AG04449 (cell line): ENCODE measurements around the gene FRMD5.
"Not testable (repeated sequence)": the region's sequence is repeated elsewhere in the genome, so short reads cannot be mapped to it uniquely, and the experiment has no call there.

Experiments
- CTCF ChIA-PET: fragments of 350-600 bp; formaldehyde crosslinking; extraction: SDS; loops from one replicate; lab custom pipeline; 2021; ENCODE audit warnings: antibody characterized with exemption; lab: Yijun Ruan, JAX
- POLR2A ChIA-PET: fragments of 400-600, 350-600 bp; formaldehyde crosslinking; extraction: SDS; loops from one replicate; lab custom pipeline; 2020; ENCODE audit warnings: antibody characterized with exemption, inconsistent platforms; lab: Yijun Ruan, JAX
- DNase-seq: peaks from one replicate; pipeline ENCODE4 v3.0.0-alpha.2; 2010; ENCODE audit warnings: low read depth, low spot score
- H3K4me3 ChIP-seq: 2 replicates; pipeline ENCODE4 v1.5.1; 2011; ENCODE audit warnings: low read depth, mild to moderate bottlenecking, control low read depth, low read length
- CTCF ChIP-seq: IDR thresholded peaks from one replicate; pipeline ENCODE4 v1.5.1; 2011; ENCODE audit warnings: mild to moderate bottlenecking, moderate library complexity, low read length, control low read depth, inconsistent platforms; ENCODE audit not compliant: insufficient read depth; ENCODE audit errors: missing control alignments

Gene FRMD5

GRCh38 chr15:44034933-44035624, 160.0 kb downstream of the FRMD5 start:
- TF ChIP-seq CTCF = no peak
- peak; percentile 24 for DNase-seq
- ChIA-PET CTCF (no interaction called here), POLR2A (no interaction called here)
- H3K4me3 ChIP-seq = no peak overlapping the region

- peak; percentile 10 for DNase-seq
- ChIA-PET CTCF (no interaction called here), POLR2A (no interaction called here)
- H3K4me3 ChIP-seq = no peak overlapping the region
- TF ChIP-seq CTCF = no peak
These were observed 160.7 kb downstream of the FRMD5 start for GRCh38 chr15:44034334-44034733.

DNA sequence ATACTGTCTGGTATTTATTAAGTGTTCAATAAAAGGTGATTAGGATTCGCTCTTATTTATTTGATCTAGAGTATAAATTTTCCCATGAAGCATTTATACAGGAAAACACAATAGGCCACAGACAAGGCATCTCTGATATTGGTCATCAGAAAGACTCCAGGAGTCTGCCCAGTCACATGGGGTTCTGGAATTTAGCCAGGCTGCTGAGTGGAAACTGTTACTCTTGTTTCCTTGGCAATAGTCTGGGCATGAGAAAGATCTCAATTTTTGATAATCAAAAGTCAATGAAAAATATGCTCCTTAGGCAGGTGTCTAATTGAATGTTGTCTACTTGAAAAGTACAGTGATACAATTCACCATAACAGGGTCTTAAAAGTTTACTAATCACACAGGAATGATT, 161.2 kb downstream of the FRMD5 start:
- POLR2A ChIA-PET = no interaction called here
- DNase-seq = no peak
- no peak for TF ChIP-seq CTCF
- CTCF ChIA-PET = interaction anchor here (0.7 to 1.8 kb wide), 2 partner anchors 10 to 33 kb away, joined by 3 to 8 read pairs; no protein-coding TSS in a partner anchor
- H3K4me3 ChIP-seq = no peak overlapping the region

DNA sequence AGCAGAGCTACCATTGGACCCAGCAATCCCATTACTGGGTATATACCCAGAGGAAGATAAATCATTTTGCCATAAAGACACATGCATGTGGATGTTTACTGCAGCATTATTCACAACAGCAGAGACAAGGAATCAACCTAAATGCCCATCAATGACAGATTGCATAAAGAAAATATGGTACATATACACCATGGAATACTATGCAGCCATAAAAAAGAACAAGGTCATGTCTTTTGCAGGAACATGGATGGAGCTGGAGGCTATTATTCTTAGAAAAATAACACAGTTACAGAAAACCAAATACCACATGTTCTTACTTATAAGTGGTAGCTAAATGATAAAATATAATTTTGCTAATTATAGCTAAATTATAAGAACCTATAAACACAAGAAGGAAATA, 162.3 kb downstream of the FRMD5 start:
- H3K4me3 ChIP-seq, DNase-seq, POLR2A ChIA-PET: not testable (repeated sequence)
- CTCF ChIA-PET = interaction anchor here (1.3 to 1.8 kb wide), 2 partner anchors 34 to 128 kb away, joined by 3 to 8 read pairs; no protein-coding TSS in a partner anchor

DNA sequence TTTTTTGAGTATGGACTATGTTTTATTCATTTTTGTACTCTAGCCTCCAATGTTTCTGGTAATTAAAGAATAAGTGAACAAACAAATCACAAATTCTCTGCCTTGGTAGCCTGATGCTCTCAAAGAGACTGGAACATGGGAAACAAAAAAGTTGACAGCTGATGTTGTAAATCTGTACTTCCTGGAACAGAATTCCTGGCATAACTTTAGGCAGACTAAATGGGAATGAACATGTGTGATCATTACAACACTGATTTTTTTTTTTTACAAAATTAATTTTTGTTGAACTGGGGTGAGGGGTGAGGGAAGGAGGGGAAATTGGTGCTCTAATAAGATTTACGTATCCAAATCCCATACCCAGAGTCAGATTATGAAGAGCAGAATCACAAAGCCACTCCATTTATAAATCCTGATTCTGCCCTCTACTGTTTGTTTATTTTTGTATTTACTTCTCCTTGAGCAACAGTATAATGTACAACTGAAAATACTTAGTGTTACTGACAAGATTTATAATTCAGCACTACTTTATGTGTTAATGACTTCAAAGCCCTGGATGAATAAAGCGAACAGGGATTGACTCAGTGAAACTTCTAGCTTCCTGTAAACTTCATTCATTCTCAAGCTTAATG, 165.0 kb downstream of the FRMD5 start:
- POLR2A ChIA-PET = no interaction called here
- no peak for TF ChIP-seq CTCF
- CTCF ChIA-PET = interaction anchor here (0.9 to 1.1 kb wide), 3 partner anchors 8 to 127 kb away, joined by 3 read pairs; no protein-coding TSS in a partner anchor

DNA sequence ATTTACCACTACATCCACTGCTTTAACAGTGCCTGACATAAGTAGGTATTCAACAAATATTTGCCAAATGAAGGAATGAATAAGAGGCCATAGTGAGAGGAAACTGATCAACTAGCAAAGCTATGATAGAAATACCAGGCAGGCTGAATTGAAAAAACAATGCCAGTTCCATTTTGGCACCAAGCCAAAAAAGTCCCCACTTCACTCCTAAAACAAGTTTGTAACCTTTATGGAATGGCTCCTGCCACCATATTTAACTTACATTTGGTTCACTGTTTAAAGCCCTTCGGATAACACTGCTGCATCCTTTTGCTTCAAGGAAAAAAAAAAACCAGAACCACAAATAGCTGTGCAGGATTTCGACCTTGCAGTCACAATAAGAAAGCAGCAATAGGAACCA, 166.1 kb downstream of the FRMD5 start:
- CTCF ChIA-PET = interaction anchor here (0.8 to 0.9 kb wide), 2 partner anchors 37 to 126 kb away, joined by 3 to 4 read pairs; no protein-coding TSS in a partner anchor
- POLR2A ChIA-PET = no interaction called here
- no peak overlapping the region for H3K4me3 ChIP-seq
- no peak for DNase-seq
- TF ChIP-seq CTCF = no peak

More for the DNA sequence above, 165.0 kb downstream of the FRMD5 start:
- DNase-seq = no peak
- no peak overlapping the region for H3K4me3 ChIP-seq
